Stimulated activated CD4-positive, alpha-beta T cell treated with anti-CD3 and anti-CD28 coated beads, Interleukin-15, amount 100 ng/mL, for 1 hour (primary cell): ENCODE measurements around the gene TMCC3.
A peak's percentile ranks its signal among the peaks of the same experiment; 100 is the strongest.
"Not testable (repeated sequence)": the region's sequence is repeated elsewhere in the genome, so short reads cannot be mapped to it uniquely, and the experiment has no call there.

Source experiments
- DNase-seq, 2 donors: peaks; one replicate each; pipeline ENCODE4 v3.0.0-alpha.2; 2020; ENCODE audit warnings: low read depth in 1 of 2, low spot score in 1 of 2

TMCC3 gene

GRCh38 chr12:94575024-94575423, 75.3 kb downstream of the TMCC3 start:
- DNase-seq = no peak

GRCh38 chr12:94571556-94571955, 78.8 kb downstream of the TMCC3 start:
- DNase-seq = no peak

- DNase-seq = no peak
These were observed 80.2 kb downstream of the TMCC3 start for GRCh38 chr12:94570161-94570560.

GRCh38 chr12:94567761-94568160, 82.6 kb downstream of the TMCC3 start:
- no peak for DNase-seq

GRCh38 chr12:94566345-94566744, 84.0 kb downstream of the TMCC3 start:
- no peak for DNase-seq

DNA sequence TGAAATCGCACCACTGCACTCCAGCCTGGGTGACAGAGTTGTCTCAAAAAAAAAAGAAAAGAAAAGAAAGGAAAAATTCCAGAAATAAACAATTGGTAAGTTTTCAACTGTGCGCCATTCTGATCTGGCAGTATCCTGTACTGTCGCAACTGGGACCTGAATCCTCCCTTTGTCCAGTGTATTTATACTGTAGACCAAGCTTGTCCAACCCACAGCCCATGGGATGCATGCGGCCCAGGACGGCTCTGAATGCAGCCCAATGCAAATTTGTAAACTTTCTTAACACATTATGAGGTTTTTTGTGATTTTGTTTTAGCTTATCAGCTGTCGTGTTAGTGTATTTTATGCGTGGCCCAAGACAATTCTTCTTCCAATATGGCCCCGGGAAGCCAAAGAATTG, 84.7 kb downstream of the TMCC3 start:
- no peak for DNase-seq

- no peak for DNase-seq
These were observed 87.1 kb downstream of the TMCC3 start for GRCh38 chr12:94563286-94563685.

DNA sequence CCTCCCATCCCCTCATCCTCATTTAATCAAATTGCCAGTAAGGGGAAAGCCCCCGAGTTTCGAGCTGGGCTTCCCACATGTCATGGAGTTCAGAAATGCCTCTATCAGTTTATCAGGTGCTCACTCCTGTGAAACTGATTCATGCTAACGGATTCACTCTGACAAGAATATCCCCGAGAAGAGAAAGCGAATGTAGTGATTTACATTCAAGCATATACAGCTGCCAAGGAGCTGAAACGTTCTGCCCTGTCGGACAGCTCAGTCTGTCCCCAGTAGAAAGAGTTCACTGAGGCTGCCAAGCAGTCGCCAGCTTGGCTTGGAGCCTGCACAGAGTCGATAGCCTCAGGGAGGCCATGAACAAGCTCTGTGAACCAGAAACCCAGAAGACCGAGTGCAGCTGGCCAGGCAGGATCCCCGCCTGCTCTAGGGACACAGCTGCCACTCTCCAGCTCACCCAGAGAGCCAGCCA, 88.4 kb downstream of the TMCC3 start:
- DNase-seq = no peak

DNA sequence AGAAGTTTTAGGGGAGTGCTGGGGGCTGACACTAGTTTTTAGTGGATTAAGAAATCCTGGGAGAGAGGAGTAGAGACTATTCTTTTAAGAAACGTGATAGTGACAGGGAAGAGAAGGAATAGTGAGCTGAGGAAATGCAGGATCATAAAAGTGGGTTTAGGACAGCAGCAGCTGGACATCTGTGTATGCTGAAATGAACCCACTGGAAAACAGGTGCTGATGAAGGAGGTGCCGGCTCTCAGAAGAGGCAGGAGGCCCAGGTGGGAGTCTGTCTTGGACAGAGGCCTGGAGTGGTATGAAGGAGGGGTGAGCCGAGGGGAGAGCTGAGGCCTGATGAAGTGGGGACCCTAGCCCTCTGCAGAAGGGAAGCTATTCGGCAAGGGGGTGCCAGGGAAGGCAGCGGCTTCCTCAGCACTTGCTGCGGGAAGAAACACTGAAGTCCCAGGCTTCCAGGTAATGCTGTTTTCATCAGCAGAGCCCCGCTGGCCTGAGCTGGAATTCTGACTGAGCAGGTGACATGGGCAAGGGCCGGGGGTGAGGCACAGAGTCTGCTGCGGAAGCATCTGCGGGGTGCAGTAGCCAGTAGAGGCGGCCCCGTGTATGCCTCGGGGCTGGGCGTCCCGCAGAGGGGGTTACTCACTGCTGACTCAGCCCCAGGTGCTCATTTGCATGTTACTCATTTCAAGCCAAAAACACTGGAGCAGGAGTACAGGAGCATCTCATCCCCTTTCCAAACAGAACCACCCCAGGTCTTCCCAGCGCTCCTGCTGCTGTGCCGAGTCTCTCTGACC, 89.7 kb downstream of the TMCC3 start:
- peak in 1 of 2 donors; percentile 3 for DNase-seq

GRCh38 chr12:94558612-94559011, 91.7 kb downstream of the TMCC3 start:
- DNase-seq = no peak

DNA sequence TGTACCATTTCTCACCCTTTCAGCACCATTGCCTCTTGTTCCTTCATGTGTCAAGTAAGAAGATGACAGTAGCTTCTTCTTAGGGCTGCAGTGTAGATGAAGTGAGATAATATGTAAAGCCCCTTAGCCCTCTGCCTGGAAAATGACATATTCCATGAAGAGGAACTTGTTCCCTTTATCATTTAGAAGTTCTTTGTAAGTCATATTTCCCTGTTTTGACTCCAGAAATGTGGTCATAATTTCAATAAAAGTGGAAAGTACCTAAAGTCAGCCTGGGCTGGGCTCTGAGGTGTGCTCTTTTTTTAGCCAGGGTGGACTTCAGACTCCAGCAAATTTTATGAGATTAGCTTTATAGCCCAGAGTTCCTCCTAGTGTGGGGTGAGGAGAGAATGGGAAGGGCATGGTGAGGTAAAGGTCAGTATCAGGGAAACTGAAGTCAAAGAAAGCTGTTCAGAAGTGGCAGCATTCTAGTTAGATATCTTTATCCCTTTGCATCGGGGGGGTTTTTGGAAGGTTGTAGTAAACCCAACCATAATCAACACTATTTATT, 92.5 kb downstream of the TMCC3 start:
- DNase-seq = no peak

GRCh38 chr12:94555687-94556086, 94.7 kb downstream of the TMCC3 start:
- DNase-seq = no peak

- no peak for DNase-seq
These were observed 96.5 kb downstream of the TMCC3 start for GRCh38 chr12:94553875-94554274.

DNA sequence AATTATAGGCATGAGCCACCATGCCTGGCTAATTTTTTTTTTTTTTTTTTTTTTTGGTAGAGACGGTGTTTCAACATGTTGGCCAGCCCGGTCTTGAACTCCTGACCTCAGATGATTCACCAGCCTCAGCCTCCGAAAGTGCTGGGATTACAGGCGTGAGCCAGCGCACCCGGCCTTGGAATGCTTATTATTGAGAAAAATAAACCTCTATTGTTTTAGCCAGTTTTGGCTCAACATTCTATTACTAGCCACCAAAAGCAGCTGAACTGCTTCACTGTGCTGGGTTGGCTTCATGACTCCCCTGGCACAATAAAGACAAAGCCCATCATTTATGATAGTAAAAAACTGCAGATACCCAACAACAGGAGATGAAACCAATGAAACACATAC, 97.2 kb downstream of the TMCC3 start:
- DNase-seq = no peak

- DNase-seq = no peak
These were observed 98.5 kb downstream of the TMCC3 start for GRCh38 chr12:94551810-94552209.

GRCh38 chr12:94550964-94551363, 99.4 kb downstream of the TMCC3 start:
- no peak for DNase-seq

DNA sequence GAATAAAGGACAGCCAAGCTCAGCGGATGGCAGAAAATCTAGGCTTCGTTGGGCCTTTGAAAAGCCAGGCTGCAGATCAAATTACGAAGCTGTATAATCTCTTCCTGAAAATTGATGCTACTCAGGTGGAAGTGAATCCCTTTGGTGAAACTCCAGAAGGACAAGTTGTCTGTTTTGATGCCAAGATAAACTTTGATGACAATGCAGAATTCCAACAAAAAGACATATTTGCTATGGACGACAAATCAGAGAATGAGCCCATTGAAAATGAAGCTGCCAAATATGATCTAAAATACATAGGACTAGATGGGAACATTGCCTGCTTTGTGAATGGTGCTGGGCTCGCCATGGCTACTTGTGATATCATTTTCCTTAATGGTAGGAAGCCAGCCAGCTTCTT, 101.5 kb downstream of the TMCC3 start:
- not testable (repeated sequence) for DNase-seq

DNA sequence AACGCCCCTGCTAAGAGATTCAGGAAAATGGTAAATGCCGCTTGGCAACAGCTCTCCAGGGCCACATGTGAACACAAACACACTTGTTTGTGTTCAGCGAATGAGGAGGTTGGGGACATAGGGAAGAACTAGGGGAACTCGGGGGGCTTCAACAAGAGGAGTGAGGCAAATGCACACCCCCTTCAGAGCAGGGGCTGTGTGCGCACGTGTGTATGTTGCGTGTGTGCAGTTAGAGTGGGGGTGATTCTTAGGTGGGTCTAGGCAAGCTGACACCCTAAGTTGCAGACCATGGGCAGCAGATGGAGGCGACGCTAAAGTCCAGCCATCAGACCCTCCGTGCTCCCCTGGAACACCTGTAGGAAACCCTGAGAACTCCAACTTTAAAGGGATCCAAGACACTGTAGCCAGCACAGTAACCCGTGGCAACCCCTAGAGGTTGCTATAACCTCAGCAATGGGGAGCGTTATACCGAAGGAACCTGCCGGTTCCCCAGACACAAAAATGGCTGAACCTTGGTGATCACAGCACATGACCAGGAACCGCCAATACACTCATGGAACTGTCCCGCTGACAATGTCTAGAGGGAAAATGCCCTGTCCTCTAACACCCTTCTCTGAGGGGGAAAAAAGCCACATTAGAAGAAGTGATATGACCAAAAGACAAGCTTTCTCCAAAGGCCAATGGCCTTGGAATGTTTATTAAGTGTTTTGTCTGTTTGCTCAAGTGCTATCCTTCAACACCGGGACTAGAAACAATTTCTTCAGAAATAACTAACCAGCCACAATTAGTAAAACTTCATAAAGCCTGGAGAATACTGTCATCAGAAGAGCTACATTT, 104.2 kb downstream of the TMCC3 start:
- no peak for DNase-seq

- DNase-seq = no peak
These were observed 106.0 kb downstream of the TMCC3 start for GRCh38 chr12:94544355-94544754.

DNA sequence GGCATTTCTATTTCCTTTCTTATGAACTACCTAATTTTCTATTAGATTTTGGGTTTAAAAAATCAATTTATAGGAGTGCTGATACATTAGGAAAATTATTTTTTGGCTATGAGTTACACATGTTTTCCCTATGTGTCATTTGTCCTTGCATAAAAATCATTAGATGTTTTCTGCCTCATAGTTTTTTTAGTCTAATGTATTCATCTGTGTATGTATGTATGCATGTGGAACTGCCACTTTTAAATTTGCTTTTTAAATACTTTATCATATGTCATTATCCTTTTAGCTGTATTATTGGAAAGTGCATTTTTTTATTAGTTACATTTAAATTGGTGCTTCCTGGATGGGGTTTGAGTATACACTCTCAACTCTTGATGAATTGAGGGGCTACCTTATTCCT, 112.0 kb downstream of the TMCC3 start:
- DNase-seq = no peak

DNA sequence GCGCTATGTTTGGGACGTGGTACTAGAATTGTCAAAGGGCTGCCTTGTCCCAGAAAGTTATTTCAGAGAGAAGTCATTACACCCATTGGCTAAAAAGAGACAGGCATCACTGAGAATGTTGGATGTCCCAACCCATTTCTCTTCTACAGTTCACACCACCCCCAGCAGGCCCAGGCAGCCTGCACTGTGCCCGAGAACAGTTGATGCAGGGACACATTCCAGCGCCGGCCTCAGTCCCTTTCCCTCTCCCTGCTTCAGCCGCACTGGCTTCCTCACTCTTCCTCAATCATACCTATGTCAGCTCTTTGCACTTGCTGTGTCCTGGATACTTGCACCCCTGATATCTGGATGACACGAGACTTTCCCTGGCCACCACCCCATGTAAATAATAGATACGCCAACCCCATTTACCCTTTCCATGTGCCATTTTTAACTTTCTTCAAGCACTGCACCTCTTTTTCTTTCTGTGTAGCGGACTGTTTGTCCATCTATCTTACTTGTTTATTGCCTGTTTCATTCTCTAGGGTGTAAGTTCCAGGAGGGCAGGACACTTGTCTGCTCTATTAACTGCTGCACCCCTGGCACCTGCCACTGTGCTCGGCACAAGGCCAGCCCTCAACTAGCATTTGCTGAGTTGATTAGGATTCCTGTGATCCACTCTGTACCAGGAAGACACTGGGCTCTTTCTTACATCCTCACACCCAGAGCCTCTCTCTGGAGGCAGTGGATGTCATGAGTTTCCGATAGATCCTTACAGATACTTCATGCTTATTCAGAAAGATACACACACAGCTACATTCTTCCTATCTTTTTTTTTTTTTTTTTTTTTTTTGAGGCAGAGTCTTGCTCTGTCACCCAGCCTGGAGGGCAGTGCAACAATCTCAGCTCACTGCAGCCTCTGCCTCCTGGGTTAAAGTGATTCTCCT, 114.1 kb downstream of the TMCC3 start:
- no peak for DNase-seq
